Fibroblast of gingiva (primary cell): ENCODE measurements around the gene TDRD1.
"Not testable (repeated sequence)": the region's sequence is repeated elsewhere in the genome, so short reads cannot be mapped to it uniquely, and the experiment has no call there.

Experiments
- DNase-seq: peaks from one replicate; pipeline ENCODE4 v3.0.0-alpha.2; 2011; ENCODE audit warnings: low read depth

TDRD1 gene

GRCh38 chr10:114179148-114179547, at the start of gene TDRD1:
Gene TDRD1, plus strand, starts transcription at chr10:114179353. Its CDS starts 8,479 bp downstream, at chr10:114187832.
- DNase-seq, result peak; percentile 27

- DNase-seq, result no peak
These were observed 48.1 kb upstream of the TDRD1 start for GRCh38 chr10:114131094-114131493.

GRCh38 chr10:114135476-114135875, 43.7 kb upstream of the TDRD1 start:
- no peak for DNase-seq

- no peak for DNase-seq
These were observed 40.6 kb upstream of the TDRD1 start for GRCh38 chr10:114138581-114138980.

- no peak for DNase-seq
These were observed 39.1 kb upstream of the TDRD1 start for GRCh38 chr10:114140036-114140435.

- not testable (repeated sequence) for DNase-seq
These were observed 38.3 kb upstream of the TDRD1 start for GRCh38 chr10:114140827-114141226.

GRCh38 chr10:114142018-114142417, 37.1 kb upstream of the TDRD1 start:
- no peak for DNase-seq

GRCh38 chr10:114143160-114143559, 36.0 kb upstream of the TDRD1 start:
- no peak for DNase-seq

GRCh38 chr10:114149476-114149875, 29.7 kb upstream of the TDRD1 start:
- not testable (repeated sequence) for DNase-seq

GRCh38 chr10:114151486-114151885, 27.7 kb upstream of the TDRD1 start:
- peak; percentile 59 for DNase-seq

- DNase-seq, result no peak
These were observed 27.3 kb upstream of the TDRD1 start for GRCh38 chr10:114151892-114152291.

- no peak for DNase-seq
These were observed 21.2 kb upstream of the TDRD1 start for GRCh38 chr10:114157912-114158311.

- no peak for DNase-seq
These were observed 16.1 kb upstream of the TDRD1 start for GRCh38 chr10:114163062-114163461.

- no peak for DNase-seq
These were observed 13.1 kb upstream of the TDRD1 start for GRCh38 chr10:114166043-114166442.

- DNase-seq, result no peak
These were observed 12.7 kb upstream of the TDRD1 start for GRCh38 chr10:114166494-114166893.

- no peak for DNase-seq
These were observed 11.2 kb upstream of the TDRD1 start for GRCh38 chr10:114167985-114168384.

- DNase-seq, result no peak
These were observed 10.6 kb upstream of the TDRD1 start for GRCh38 chr10:114168450-114169009.

GRCh38 chr10:114172216-114172615, 6.9 kb upstream of the TDRD1 start:
- peak; percentile 24 for DNase-seq

GRCh38 chr10:114172776-114173602, 6.2 kb upstream of the TDRD1 start:
- no peak for DNase-seq

- DNase-seq, result no peak
These were observed 5.6 kb upstream of the TDRD1 start for GRCh38 chr10:114173603-114173920.

GRCh38 chr10:114173921-114174694, 5.0 kb upstream of the TDRD1 start, which contains the start of gene CCDC186:
Gene CCDC186, minus strand, starts transcription at chr10:114174203. Its CDS starts 10,935 bp downstream, at chr10:114163268.
- peak; percentile 78 for DNase-seq

- DNase-seq, result peak; percentile 68
These were observed 4.4 kb upstream of the TDRD1 start for GRCh38 chr10:114174695-114175188.

GRCh38 chr10:114175667-114176066, 3.5 kb upstream of the TDRD1 start:
- no peak for DNase-seq
